HFF-Myc (cell line): ENCODE measurements around the gene SSTR1.

Source experiments
- DNase-seq: peaks from one replicate; pipeline ENCODE4 v3.0.0-alpha.2; 2011; ENCODE audit warnings: low read depth; ENCODE audit errors: extremely low read depth
- H3K4me3 ChIP-seq: replicated peaks from 2 replicates; pipeline ENCODE4 v1.5.1; 2011; ENCODE audit warnings: low read depth, mild to moderate bottlenecking, control low read depth, low read length
- CTCF ChIP-seq: IDR thresholded peaks from 2 replicates; pipeline ENCODE4 v1.5.1; 2012; ENCODE audit warnings: mild to moderate bottlenecking, low read depth, low read length, control low read depth; ENCODE audit errors: missing control alignments

Gene SSTR1

GRCh38 chr14:38253676-38254075, 46.0 kb downstream of the SSTR1 start:
- DNase-seq: no peak
- no peak overlapping the region for H3K4me3 ChIP-seq
- TF ChIP-seq CTCF: no peak

- H3K4me3 ChIP-seq: peak overlapping the region; percentile 37
- TF ChIP-seq CTCF: no peak
- no peak for DNase-seq
Observed at GRCh38 chr14:38254571-38255407, 47.1 kb downstream of the SSTR1 start.

- peak overlapping the region; percentile 37 for H3K4me3 ChIP-seq
- DNase-seq: no peak
- no peak for TF ChIP-seq CTCF
Observed at GRCh38 chr14:38255408-38255672, 47.6 kb downstream of the SSTR1 start.

GRCh38 chr14:38255673-38256532, 48.2 kb downstream of the SSTR1 start, which contains the start of gene CLEC14A:
TSS of gene CLEC14A (minus strand) at chr14:38256093. CDS start at chr14:38256022, 71 bp downstream.
- no peak for DNase-seq
- TF ChIP-seq CTCF: no peak
- H3K4me3 ChIP-seq: peak within 1 kb of the TSS; percentile 37

- no peak for TF ChIP-seq CTCF
- no peak overlapping the region for H3K4me3 ChIP-seq
- no peak for DNase-seq
Observed at GRCh38 chr14:38256533-38256840, 48.8 kb downstream of the SSTR1 start.

GRCh38 chr14:38257507-38257906, 49.8 kb downstream of the SSTR1 start:
- no peak for DNase-seq
- H3K4me3 ChIP-seq: no peak overlapping the region
- TF ChIP-seq CTCF: no peak
